GM04503 (cell line): Measurements from ENCODE around the gene RPS6KA2.

ENCODE experiments used
- DNase-seq: peaks from one replicate; pipeline ENCODE4 v3.0.0-alpha.2; 2012; ENCODE audit warnings: low read depth

The RPS6KA2 gene

GRCh38 chr6:166501246-166501645 lies 125.8 kb downstream of the RPS6KA2 start:
- no peak for DNase-seq

GRCh38 chr6:166500246-166500645 lies 126.8 kb downstream of the RPS6KA2 start:
- no peak for DNase-seq

- DNase-seq, result no peak
These were observed 127.5 kb downstream of the RPS6KA2 start for GRCh38 chr6:166499350-166500163.

GRCh38 chr6:166498661-166499349 lies 128.2 kb downstream of the RPS6KA2 start:
- no peak for DNase-seq

- DNase-seq, result no peak
These were observed 128.8 kb downstream of the RPS6KA2 start for GRCh38 chr6:166498228-166498627.

- DNase-seq, result no peak
These were observed 129.8 kb downstream of the RPS6KA2 start for GRCh38 chr6:166497087-166497899.

GRCh38 chr6:166496460-166496859 lies 130.6 kb downstream of the RPS6KA2 start:
- DNase-seq, result no peak

GRCh38 chr6:166495487-166496314 lies 131.3 kb downstream of the RPS6KA2 start:
- no peak for DNase-seq

GRCh38 chr6:166494757-166495486 lies 132.1 kb downstream of the RPS6KA2 start:
- DNase-seq, result no peak

- DNase-seq, result no peak
These were observed 133.0 kb downstream of the RPS6KA2 start for GRCh38 chr6:166494101-166494441.

GRCh38 chr6:166493427-166494100 lies 133.5 kb downstream of the RPS6KA2 start:
- no peak for DNase-seq

- no peak for DNase-seq
These were observed 134.8 kb downstream of the RPS6KA2 start for GRCh38 chr6:166492092-166492741.

- no peak for DNase-seq
These were observed 136.2 kb downstream of the RPS6KA2 start for GRCh38 chr6:166490671-166491500.

- no peak for DNase-seq
These were observed 137.5 kb downstream of the RPS6KA2 start for GRCh38 chr6:166489301-166490155.

GRCh38 chr6:166488701-166489100 lies 138.3 kb downstream of the RPS6KA2 start:
- no peak for DNase-seq

- no peak for DNase-seq
These were observed 138.9 kb downstream of the RPS6KA2 start for GRCh38 chr6:166488076-166488685.

GRCh38 chr6:166487148-166487547 lies 139.9 kb downstream of the RPS6KA2 start:
- DNase-seq, result no peak

- DNase-seq, result no peak
These were observed 140.5 kb downstream of the RPS6KA2 start for GRCh38 chr6:166486536-166486880.
